ENCODE measurements around the gene ZNF138. TPM values are rescaled to one million over a fixed set of nuclear protein-coding genes. Genes with fewer than 3 reads are reported as not detected.

Gene ZNF138
- total and polyA plus RNA-seq, 2 of the 8 experiments (the other 6 are each of a cell fraction or from before 2014, with no cell fraction given) = 7.5 to 22.6 TPM

- POLR2A ChIA-PET (ENCODE audit: partially characterized antibody) = interaction anchor here (0.6 kb wide), 1 partner anchor 164 kb away, joined by 4 read pairs; no protein-coding TSS in a partner anchor
- TF ChIP-seq TEAD4 (IDR thresholded peaks at IDR 0.05; ENCODE audit: low read depth, low read length) = no peak
- TF ChIP-seq, protein P1, sequence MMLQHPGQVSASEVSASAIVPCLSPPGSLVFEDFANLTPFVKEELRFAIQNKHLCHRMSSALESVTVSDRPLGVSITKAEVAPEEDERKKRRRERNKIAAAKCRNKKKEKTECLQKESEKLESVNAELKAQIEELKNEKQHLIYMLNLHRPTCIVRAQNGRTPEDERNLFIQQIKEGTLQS (IDR thresholded peaks at IDR 0.05; ENCODE audit: insufficient read depth, low read depth, low read length) = no peak
- no peak for TF ChIP-seq SP1 (IDR thresholded peaks at IDR 0.05; ENCODE audit: low read depth, low read length)
- no peak for TF ChIP-seq SUZ12 (IDR thresholded peaks at IDR 0.05; ENCODE audit: low read length)
- TF ChIP-seq CTBP2 (IDR thresholded peaks at IDR 0.05; ENCODE audit: borderline replicate concordance, insufficient read depth, insufficient read length, low read length) = no peak
- TF ChIP-seq POU5F1 (IDR thresholded peaks at IDR 0.05; ENCODE audit: low read depth, low read length) = no peak
- TF ChIP-seq E2F6 (IDR thresholded peaks at IDR 0.05) = no peak
- TF ChIP-seq RXRA (IDR thresholded peaks at IDR 0.05; ENCODE audit: insufficient read depth, low read depth, low read length) = no peak
- no peak for TF ChIP-seq HDAC6 (IDR thresholded peaks at IDR 0.05; ENCODE audit: low read depth, low read length)
- TF ChIP-seq POLR2A (IDR thresholded peaks at IDR 0.05; ENCODE audit: control extremely low read depth in 1 of 2, low read depth in 2 of 2, low read length in 2 of 2) = no peak
- TF ChIP-seq TBP (IDR thresholded peaks at IDR 0.05; ENCODE audit: low read depth, low read length) = no peak
- no peak for TF ChIP-seq POLR2AphosphoS5 (IDR thresholded peaks at IDR 0.05; ENCODE audit: low read depth, low read length)
Observed at GRCh38 chr7:64875658-64876406, 81.6 kb downstream of the ZNF138 start.

More at GRCh38 chr7:64875658-64876406, 81.6 kb downstream of the ZNF138 start:
- H3K4me1 ChIP-seq (replicated peaks in 1 of 4; ENCODE audit: control insufficient read depth in 3 of 4, insufficient read depth in 4 of 4, low read length in 3 of 4) = no peaks in the 10 kb centered on the region; a peak in 1 of 7 replicates
- H2AFZ ChIP-seq (ENCODE audit: low read length) = no peak overlapping the region
- H3K23me2 ChIP-seq (ENCODE audit: low read depth, low read length) = no peaks in the 10 kb centered on the region
- no peak overlapping the region for H4K91ac ChIP-seq (replicated peaks; ENCODE audit: insufficient read length, low read length)
- peaks cover 2 to 37% of the 10 kb centered on the region in 2 experiments; a peak in 2 of 4 replicates for H3K9me3 ChIP-seq (ENCODE audit: insufficient read depth in 2 of 2, low read depth in 1 of 2, low read length in 1 of 2)
- no peak overlapping the region for H3K4me3 ChIP-seq (ENCODE audit: extremely low read depth in 1 of 4, insufficient read depth in 2 of 4, low read depth in 3 of 4, low read length in 4 of 4)
- H3K79me1 ChIP-seq (ENCODE audit: low read depth, low read length) = no peaks in the 10 kb centered on the region; the same call in 1 of the 2 replicates
- 93% methylated on average over 23 of the region's 23 CpGs; no CpG with 5 or more reads in 1 of the 2 experiments for WGBS, 2 experiments (ENCODE audit: extremely low coverage in 1 of 2, insufficient coverage in 1 of 2, insufficient read length in 1 of 2, insufficient replicate concordance in 2 of 2, low coverage in 1 of 2, low lambda C conversion rate in 2 of 2, missing lambda C conversion rate in 1 of 2)
- peaks cover 0 to 7% (median 6%) of the 10 kb centered on the region in 4 experiments; a peak in 5 of 7 replicates for H3K27me3 ChIP-seq (replicated peaks in 1 of 4; ENCODE audit: control insufficient read depth in 3 of 4, extremely low read depth in 1 of 4, insufficient read depth in 3 of 4, low read length in 3 of 4)
- DNase-seq (ENCODE audit: low read depth in 1 of 2, low spot score in 2 of 2) (no peak), FAIRE-seq (no peak)
- no peak overlapping the region for H2BK20ac ChIP-seq (ENCODE audit: low read length)
- no peak overlapping the region for H3K27ac ChIP-seq (ENCODE audit: low read depth, low read length)
- H4K8ac ChIP-seq (ENCODE audit: extremely low read depth, insufficient read depth, low read length) = no peak overlapping the region
- no peak overlapping the region for H3K4ac ChIP-seq (replicated peaks; ENCODE audit: insufficient read length, low read depth, low read length)
- no peak overlapping the region for H3K14ac ChIP-seq (ENCODE audit: insufficient read length)
- H2BK15ac ChIP-seq (ENCODE audit: low read length) = no peak overlapping the region
- no peak overlapping the region for H2BK5ac ChIP-seq (ENCODE audit: low read depth, low read length)
- no peak overlapping the region for H2BK120ac ChIP-seq (replicated peaks; ENCODE audit: low read depth, low read length)
- H3K4me2 ChIP-seq (ENCODE audit: insufficient read depth in 1 of 2, low read depth in 2 of 2, low read length in 2 of 2) = no peak overlapping the region
- H4K5ac ChIP-seq (ENCODE audit: insufficient read length, low read depth, low read length) = no peak overlapping the region
- no peak overlapping the region for H2BK12ac ChIP-seq (ENCODE audit: low read depth, low read length)
- no peak overlapping the region for H3K18ac ChIP-seq (ENCODE audit: extremely low read depth, low read length)
- no peak overlapping the region for H3K9ac ChIP-seq (replicated peaks in 1 of 4; ENCODE audit: extremely low read depth in 1 of 4, low read depth in 3 of 4, low read length in 3 of 4)
- no peak overlapping the region for H2AK5ac ChIP-seq (ENCODE audit: low read depth, low read length)
- no peak overlapping the region for H3K23ac ChIP-seq (ENCODE audit: insufficient read length)
- no peaks in the 10 kb centered on the region for H3K79me2 ChIP-seq (ENCODE audit: control insufficient read depth in 1 of 2, insufficient read depth in 2 of 2, low read length in 2 of 2)
- CTCF ChIA-PET (ENCODE audit: partially characterized antibody) = interaction anchor here (0.6 kb wide), 1 partner anchor 202 kb away, joined by 5 read pairs; no protein-coding TSS in a partner anchor
- H3K36me3 ChIP-seq (ENCODE audit: control insufficient read depth in 2 of 4, insufficient read depth in 4 of 4, low read length in 3 of 4) = no peaks in the 10 kb centered on the region
- H4K20me1 ChIP-seq (replicated peaks in 1 of 2; ENCODE audit: control insufficient read depth in 1 of 2, insufficient read depth in 2 of 2, low read length in 2 of 2) = no peaks in the 10 kb centered on the region
- H3K56ac ChIP-seq (replicated peaks; ENCODE audit: insufficient read length, low read depth, low read length) = no peak overlapping the region
